Dedifferentiated amniotic fluid mesenchymal stem cell (primary cell): ENCODE measurements around the gene MAU2.
A peak's percentile ranks its signal among the peaks of the same experiment; 100 is the strongest.

Experiments used
- DNase-seq: peaks from one replicate; pipeline ENCODE4 v3.0.0-alpha.2; 2016; ENCODE audit errors: extremely low spot score

MAU2 gene

GRCh38 chr19:19320361-19321140 is at the start of gene MAU2, which contains the start of gene SUGP1:
Gene MAU2 (plus strand): TSS chr19:19320829. CDS start chr19:19320860, 31 bp downstream.
Gene SUGP1 (minus strand): TSS chr19:19320509. CDS start chr19:19320496, 13 bp downstream.
- peak; percentile 79 for DNase-seq

GRCh38 chr19:19271828-19272599 is 48.6 kb upstream of the MAU2 start:
- no peak for DNase-seq

- DNase-seq = no peak
These were observed 46.5 kb upstream of the MAU2 start for GRCh38 chr19:19274146-19274545.

GRCh38 chr19:19274716-19275565 is 45.7 kb upstream of the MAU2 start:
- no peak for DNase-seq

GRCh38 chr19:19276386-19276785 is 44.2 kb upstream of the MAU2 start:
- DNase-seq = peak; percentile 78

GRCh38 chr19:19276851-19277250 is 43.8 kb upstream of the MAU2 start:
- no peak for DNase-seq

- no peak for DNase-seq
These were observed 42.3 kb upstream of the MAU2 start for GRCh38 chr19:19278315-19278714.

GRCh38 chr19:19279062-19279612 is 41.5 kb upstream of the MAU2 start:
- no peak for DNase-seq

GRCh38 chr19:19279853-19280252 is 40.8 kb upstream of the MAU2 start:
- DNase-seq = no peak

- no peak for DNase-seq
These were observed 40.1 kb upstream of the MAU2 start for GRCh38 chr19:19280561-19280960.

- DNase-seq = no peak
These were observed 34.9 kb upstream of the MAU2 start for GRCh38 chr19:19285686-19286085.

- no peak for DNase-seq
These were observed 28.0 kb upstream of the MAU2 start for GRCh38 chr19:19292607-19293006.

- no peak for DNase-seq
These were observed 25.7 kb upstream of the MAU2 start for GRCh38 chr19:19294914-19295313.

- DNase-seq = no peak
These were observed 23.5 kb upstream of the MAU2 start for GRCh38 chr19:19296953-19297689.

GRCh38 chr19:19297759-19298158 is 22.9 kb upstream of the MAU2 start:
- DNase-seq = no peak

- no peak for DNase-seq
These were observed 20.0 kb upstream of the MAU2 start for GRCh38 chr19:19300613-19301012.

GRCh38 chr19:19303411-19303810 is 17.2 kb upstream of the MAU2 start:
- no peak for DNase-seq

GRCh38 chr19:19304186-19304965 is 16.3 kb upstream of the MAU2 start:
- DNase-seq = no peak

- no peak for DNase-seq
These were observed 15.6 kb upstream of the MAU2 start for GRCh38 chr19:19305066-19305465.

- no peak for DNase-seq
These were observed 14.9 kb upstream of the MAU2 start for GRCh38 chr19:19305696-19306095.
